PC-3 (cell line): ENCODE measurements around the gene KCNIP4. TPM values are rescaled to one million over a fixed set of nuclear protein-coding genes. Genes with fewer than 3 reads are reported as not detected.

Experiments
- ATAC-seq: fragments of 200-7000 bp; cut with Tn5 transposase; 2 replicates; pipeline ENCODE4 v1.9.1; 2020; ENCODE audit warnings: mild to moderate bottlenecking, moderate library complexity
- BruUV-seq: library from RNA; stranded (reverse); fragments of 400-500 nt; replicated peaks from 2 replicates; lab custom pipeline; 2021; lab: Mats Ljungman, UMichigan
- CTCF ChIA-PET: fragments of 300-600 bp; sonication (Branson Sonifier 250); formaldehyde crosslinking; loops from one replicate; lab custom pipeline; 2022; ENCODE audit warnings: antibody characterized with exemption; lab: Charles Lee
- POLR2A ChIA-PET: fragments of 300-600 bp; sonication (Branson Sonifier 250); formaldehyde crosslinking; loops from one replicate; lab custom pipeline; 2022; ENCODE audit warnings: antibody characterized with exemption; ENCODE audit not compliant: unreplicated experiment; lab: Charles Lee
- DNase-seq: peaks from one replicate; pipeline ENCODE4 v3.0.0-alpha.2; 2015
- H2AFZ ChIP-seq: fragments of 300-600 bp; sonication (generic); 2 replicates; pipeline ENCODE4 v1.6.0; 2016; ENCODE audit warnings: antibody characterized with exemption, low read length
- H3F3A ChIP-seq: fragments of 300-600 bp; sonication (generic); one replicate; pipeline ENCODE4 v1.6.0; 2017; ENCODE audit warnings: antibody characterized with exemption, low read length, control low read depth, mild to moderate bottlenecking; ENCODE audit not compliant: unreplicated experiment
- H3K27ac ChIP-seq: fragments of 300-600 bp; sonication (generic); 2 replicates; pipeline ENCODE4 v1.5.1; 2016; ENCODE audit warnings: mild to moderate bottlenecking, low read length
- H3K27me3 ChIP-seq: fragments of 300-600 bp; sonication (generic); 2 replicates; pipeline ENCODE4 v1.6.1; 2016; ENCODE audit warnings: low read length, mixed read lengths
- H3K36me3 ChIP-seq: fragments of 300-600 bp; sonication (generic); 2 replicates; pipeline ENCODE4 v1.6.1; 2016; ENCODE audit warnings: low read depth, mixed run types, low read length, mixed read lengths
- H3K4me1 ChIP-seq: fragments of 300-600 bp; sonication (generic); 2 replicates; pipeline ENCODE4 v1.5.1; 2016; ENCODE audit warnings: low read length; ENCODE audit not compliant: insufficient read depth
- H3K4me2 ChIP-seq: fragments of 300-600 bp; sonication (generic); 2 replicates; pipeline ENCODE4 v1.6.0; 2016; ENCODE audit warnings: low read length
- H3K4me3 ChIP-seq: fragments of 300-600 bp; sonication (generic); 2 replicates; pipeline ENCODE4 v1.5.1; 2016; ENCODE audit warnings: mild to moderate bottlenecking, low read length, mixed read lengths
- H3K79me2 ChIP-seq: fragments of 300-600 bp; sonication (generic); 2 replicates; pipeline ENCODE4 v1.6.1; 2017; ENCODE audit warnings: low read length, mixed read lengths
- H3K9ac ChIP-seq: fragments of 300-600 bp; sonication (generic); 2 replicates; pipeline ENCODE4 v1.6.0; 2016; ENCODE audit warnings: mild to moderate bottlenecking, low read length
- H3K9me2 ChIP-seq: fragments of 300-600 bp; sonication (generic); replicated peaks from 2 replicates; pipeline ENCODE4 v1.6.1; 2016; ENCODE audit warnings: mixed run types, low read length, mixed read lengths
- H3K9me3 ChIP-seq: fragments of 300-600 bp; sonication (generic); 2 replicates; pipeline ENCODE4 v1.6.1; 2016; ENCODE audit warnings: low read length, mixed read lengths
- H4K20me1 ChIP-seq: fragments of 300-600 bp; sonication (generic); 2 replicates; pipeline ENCODE4 v1.6.1; 2016; ENCODE audit warnings: low read length, mixed read lengths
- EZH2 ChIP-seq: fragments of 300-600 bp; sonication (generic); IDR thresholded peaks from one replicate; pipeline ENCODE4 v1.6.1; 2017; ENCODE audit warnings: antibody characterized with exemption, mild to moderate bottlenecking, low read length; ENCODE audit not compliant: unreplicated experiment
- EZH2phosphoT487 ChIP-seq: fragments of 300-600 bp; sonication (generic); IDR thresholded peaks from 2 replicates; pipeline ENCODE4 v1.6.1; 2018; ENCODE audit warnings: mild to moderate bottlenecking, antibody characterized with exemption, low read length, borderline replicate concordance
- intact Hi-C: fragments of 100-400 bp; cut with micrococcal nuclease; formaldehyde crosslinking; loops from 2 replicates; pipeline ENCODE4 v1.9.0; 2023
- total RNA-seq: library from RNA; depleted of rRNA; stranded (reverse); fragments of >200 nt; gene quantifications from 2 replicates; pipeline ENCODE4 v1.2.3, GENCODE V29; 2014
- TF ChIP-seq, protein P1 (sequence below): fragments of 300-600 bp; sonication (generic); conservative IDR thresholded peaks from 2 replicates; pipeline ENCODE4 v1.5.1; 2017; ENCODE audit warnings: antibody characterized with exemption, low read depth, mild to moderate bottlenecking, low read length

Gene KCNIP4
- total RNA-seq, 1 experiment from 2014 or later, result not detected

DNA sequence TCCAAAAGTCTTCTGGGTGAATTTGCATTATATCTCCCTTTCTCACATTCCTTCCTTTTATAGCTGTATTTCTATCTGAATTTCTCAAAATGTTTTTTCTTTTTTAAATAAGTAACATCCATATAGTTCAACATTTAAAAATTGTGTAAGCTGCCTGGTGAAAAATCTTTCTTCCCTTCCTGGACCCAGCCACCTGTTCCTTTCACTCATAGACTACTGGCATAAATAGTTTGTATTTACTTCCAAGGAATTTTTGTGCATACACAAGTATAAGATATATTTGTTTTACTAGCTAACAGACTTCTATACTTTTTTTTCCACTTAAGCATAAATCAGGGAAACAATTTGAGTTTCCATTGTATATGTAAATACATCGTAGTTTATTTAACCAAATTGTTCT, 1212.6 kb downstream of the KCNIP4 start:
- H3K9ac ChIP-seq, result no peak overlapping the region
- no peak overlapping the region for H3K4me2 ChIP-seq
- H3K4me1 ChIP-seq, result no peaks in the 10 kb centered on the region
- H3K79me2 ChIP-seq, result no peaks in the 10 kb centered on the region
- no peaks in the 10 kb centered on the region for H3K27me3 ChIP-seq
- H3F3A ChIP-seq, result no peaks in the 10 kb centered on the region
- peaks cover 29% of the 10 kb centered on the region for H3K36me3 ChIP-seq
- no peak for TF ChIP-seq EZH2phosphoT487
- TF ChIP-seq, protein P1, sequence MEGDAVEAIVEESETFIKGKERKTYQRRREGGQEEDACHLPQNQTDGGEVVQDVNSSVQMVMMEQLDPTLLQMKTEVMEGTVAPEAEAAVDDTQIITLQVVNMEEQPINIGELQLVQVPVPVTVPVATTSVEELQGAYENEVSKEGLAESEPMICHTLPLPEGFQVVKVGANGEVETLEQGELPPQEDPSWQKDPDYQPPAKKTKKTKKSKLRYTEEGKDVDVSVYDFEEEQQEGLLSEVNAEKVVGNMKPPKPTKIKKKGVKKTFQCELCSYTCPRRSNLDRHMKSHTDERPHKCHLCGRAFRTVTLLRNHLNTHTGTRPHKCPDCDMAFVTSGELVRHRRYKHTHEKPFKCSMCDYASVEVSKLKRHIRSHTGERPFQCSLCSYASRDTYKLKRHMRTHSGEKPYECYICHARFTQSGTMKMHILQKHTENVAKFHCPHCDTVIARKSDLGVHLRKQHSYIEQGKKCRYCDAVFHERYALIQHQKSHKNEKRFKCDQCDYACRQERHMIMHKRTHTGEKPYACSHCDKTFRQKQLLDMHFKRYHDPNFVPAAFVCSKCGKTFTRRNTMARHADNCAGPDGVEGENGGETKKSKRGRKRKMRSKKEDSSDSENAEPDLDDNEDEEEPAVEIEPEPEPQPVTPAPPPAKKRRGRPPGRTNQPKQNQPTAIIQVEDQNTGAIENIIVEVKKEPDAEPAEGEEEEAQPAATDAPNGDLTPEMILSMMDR, result no peak
- no peak for TF ChIP-seq EZH2
- H3K9me3 ChIP-seq, result no peaks in the 10 kb centered on the region
- no peak overlapping the region for H3K4me3 ChIP-seq
- no TSS peak for BruUV-seq
- H3K27ac ChIP-seq, result no peak overlapping the region
- no peaks in the 10 kb centered on the region for H4K20me1 ChIP-seq
- ATAC-seq (no peak), DNase-seq (no peak)
- ChIA-PET CTCF (no interaction called here), POLR2A (no interaction called here)
- intact Hi-C loops, result no loop called here
- H2AFZ ChIP-seq, result no peak overlapping the region
- H3K9me2 ChIP-seq, result no peaks in the 10 kb centered on the region

DNA sequence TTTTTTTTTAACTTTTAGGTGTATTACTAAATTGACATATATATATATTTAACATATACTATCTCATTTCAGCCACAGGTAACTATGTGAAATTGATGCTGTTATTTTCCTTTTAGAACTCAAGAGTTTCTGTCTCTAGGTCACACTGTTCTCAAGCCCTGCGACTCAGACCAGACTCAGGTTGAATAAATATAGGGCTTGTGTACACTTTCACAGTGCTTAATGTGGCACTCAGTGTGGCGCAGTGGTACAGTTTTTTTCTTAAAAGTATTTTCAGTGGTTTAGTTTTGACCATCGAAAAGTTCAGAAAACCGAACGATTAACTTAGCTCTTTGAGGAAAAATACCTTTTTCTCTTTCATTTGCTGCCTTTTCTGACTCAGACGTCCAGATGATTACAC, 1223.7 kb downstream of the KCNIP4 start:
- Histone ChIP-seq H3K9me3 (no peaks in the 10 kb centered on the region), H3K79me2 (no peaks in the 10 kb centered on the region), H3F3A (no peaks in the 10 kb centered on the region), H3K27ac (no peak overlapping the region), H4K20me1 (no peaks in the 10 kb centered on the region), H3K27me3 (no peaks in the 10 kb centered on the region), H3K36me3 (peaks cover 13% of the 10 kb centered on the region), H3K9ac (no peak overlapping the region), H3K4me3 (no peak overlapping the region), H3K4me1 (peaks cover 8% of the 10 kb centered on the region; the same call in 1 of the 2 replicates), H2AFZ (no peak overlapping the region), H3K4me2 (no peak overlapping the region), H3K9me2 (no peaks in the 10 kb centered on the region)
- BruUV-seq, result no TSS peak
- ChIA-PET CTCF (no interaction called here), POLR2A (no interaction called here)
- intact Hi-C loops, result no loop called here
- TF ChIP-seq EZH2phosphoT487 (no peak), EZH2 (no peak)
- TF ChIP-seq, protein P1, result no peak
- no peak for DNase-seq
- no peak for ATAC-seq

DNA sequence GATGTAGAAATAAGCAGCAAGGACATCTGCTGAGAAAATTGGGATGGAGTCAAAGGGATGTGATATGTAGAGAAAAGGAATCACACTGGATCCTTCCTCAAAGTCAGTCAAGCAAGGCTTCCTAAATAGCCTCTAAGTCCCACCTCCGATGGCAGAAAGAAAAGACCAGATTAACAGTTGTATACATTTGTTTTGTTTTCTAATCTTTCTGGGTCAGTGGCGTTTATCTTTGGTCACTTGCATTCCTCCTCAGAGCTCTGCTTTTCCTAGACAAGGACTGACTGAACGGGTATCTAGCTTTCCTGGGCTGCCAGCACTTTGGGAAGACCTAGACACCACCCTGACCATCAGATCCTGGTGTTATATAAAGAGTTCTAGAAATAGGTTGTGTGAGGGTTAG, 1225.1 kb downstream of the KCNIP4 start:
- Histone ChIP-seq H3K9me3 (no peaks in the 10 kb centered on the region), H3K9ac (no peak overlapping the region), H3K36me3 (peaks cover 13% of the 10 kb centered on the region), H3F3A (no peaks in the 10 kb centered on the region), H3K27ac (no peak overlapping the region), H3K27me3 (no peaks in the 10 kb centered on the region), H3K79me2 (no peaks in the 10 kb centered on the region), H3K9me2 (no peaks in the 10 kb centered on the region), H4K20me1 (no peaks in the 10 kb centered on the region), H3K4me1 (peaks cover 8% of the 10 kb centered on the region; the same call in 1 of the 2 replicates), H3K4me2 (no peak overlapping the region), H2AFZ (no peak overlapping the region), H3K4me3 (no peak overlapping the region)
- TF ChIP-seq EZH2phosphoT487 (no peak), EZH2 (no peak)
- TF ChIP-seq, protein P1, result no peak
- POLR2A ChIA-PET, result no interaction called here
- ATAC-seq (no peak), DNase-seq (no peak)
- no TSS peak for BruUV-seq
- CTCF ChIA-PET, result no interaction called here
- intact Hi-C loops, result no loop called here
